ENCODE data around the gene RBM4B. TPM values are rescaled to one million over a fixed set of nuclear protein-coding genes. Genes with fewer than 3 reads are reported as not detected.
"Not testable (repeated sequence)": the region's sequence is repeated elsewhere in the genome, so short reads cannot be mapped to it uniquely, and the experiment has no call there.

Gene RBM4B, protein sequence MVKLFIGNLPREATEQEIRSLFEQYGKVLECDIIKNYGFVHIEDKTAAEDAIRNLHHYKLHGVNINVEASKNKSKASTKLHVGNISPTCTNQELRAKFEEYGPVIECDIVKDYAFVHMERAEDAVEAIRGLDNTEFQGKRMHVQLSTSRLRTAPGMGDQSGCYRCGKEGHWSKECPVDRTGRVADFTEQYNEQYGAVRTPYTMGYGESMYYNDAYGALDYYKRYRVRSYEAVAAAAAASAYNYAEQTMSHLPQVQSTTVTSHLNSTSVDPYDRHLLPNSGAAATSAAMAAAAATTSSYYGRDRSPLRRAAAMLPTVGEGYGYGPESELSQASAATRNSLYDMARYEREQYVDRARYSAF
- total RNA-seq, result 10 to 100 TPM in 4 of 6 donors, 1 to 10 TPM in 2; 7.3 to 27.2 (median 13.9) TPM

- Histone ChIP-seq H3K27me3 (no peaks in the 10 kb centered on the region), H3K27ac (peak within 1 kb of the TSS; percentile 89 to 98 (median 96)), H3K4me1 (peaks cover 32 to 51% (median 36%) of the 10 kb centered on the region in 4 donors), H3K36me3 (no peaks in the 10 kb centered on the region), H3K9me3 (no peaks in the 10 kb centered on the region), H3K4me3 (peak within 1 kb of the TSS; percentile 72 to 91 (median 82))
- DNase-seq (peak; percentile 98 to 99), ATAC-seq (ENCODE audit: low FRiP score in 2 of 2) (peak; percentile 99)
- 0 to 1% methylated on average over 20 to 60 of the region's 61 CpGs for WGBS, 2 donors
- TF ChIP-seq POLR2AphosphoS5 (IDR thresholded peaks at IDR 0.05) (peak; percentile 65 to 87), EP300 (IDR thresholded peaks at IDR 0.05) (peak in 1 of 4 donors; percentile 34), CTCF (IDR thresholded peaks at IDR 0.05) (peak in 2 of 6 experiments; percentile 24 to 34), POLR2A (IDR thresholded peaks at IDR 0.05) (peak in 3 of 4 donors; percentile 66 to 83 (median 81))
These were observed at the start of gene RBM4B for GRCh38 chr11:66677599-66678375. RBM4B (minus strand) TSS chr11:66677887; CDS start chr11:66677079, 808 bp downstream.

DNA sequence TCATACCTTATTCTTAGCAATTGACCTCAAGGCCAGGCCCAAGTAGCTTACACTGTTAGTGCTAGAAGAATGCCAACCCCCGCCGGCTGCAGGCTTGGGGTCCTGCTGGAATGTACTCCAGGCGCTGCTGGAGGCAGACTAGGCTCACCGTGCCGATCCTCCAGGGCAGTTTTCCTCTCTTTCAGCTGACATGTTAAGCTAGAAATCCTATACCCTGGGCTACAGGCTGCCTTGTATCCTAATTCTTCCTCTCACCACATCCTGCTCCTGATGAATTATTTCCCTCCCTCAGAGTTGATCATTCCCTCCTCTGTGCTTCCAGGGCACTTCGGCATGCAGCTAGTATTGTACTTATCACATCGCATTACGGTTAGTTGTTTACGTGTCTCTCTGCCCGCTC, 48.0 kb upstream of the RBM4B start:
- H3K4me1 ChIP-seq, result peaks cover 11 to 17% (median 13%) of the 10 kb centered on the region in 4 donors
- peaks cover 0 to 20% (median 7%) of the 10 kb centered on the region in 4 donors for H3K27me3 ChIP-seq
- DNase-seq, result no peak
- no peaks in the 10 kb centered on the region for H3K9me3 ChIP-seq
- TF ChIP-seq CTCF (IDR thresholded peaks at IDR 0.05) (no peak), POLR2A (IDR thresholded peaks at IDR 0.05) (no peak), POLR2AphosphoS5 (IDR thresholded peaks at IDR 0.05) (no peak), EP300 (IDR thresholded peaks at IDR 0.05) (no peak)
- no peaks in the 10 kb centered on the region for H3K36me3 ChIP-seq
- 56 to 60% methylated on average over 10 of the region's 10 CpGs for WGBS, 2 donors
- no peak for ATAC-seq (ENCODE audit: low FRiP score in 2 of 2)
- H3K4me3 ChIP-seq, result no peak overlapping the region
- no peak overlapping the region for H3K27ac ChIP-seq

GRCh38 chr11:66725114-66725513, 47.4 kb upstream of the RBM4B start:
- TF ChIP-seq EP300 (IDR thresholded peaks at IDR 0.05) (no peak), POLR2A (IDR thresholded peaks at IDR 0.05) (no peak), POLR2AphosphoS5 (IDR thresholded peaks at IDR 0.05) (no peak), CTCF (IDR thresholded peaks at IDR 0.05) (no peak)
- WGBS, 2 donors, result 100% methylated on average over 1 of the region's 1 CpG
- Histone ChIP-seq H3K27ac (no peak overlapping the region), H3K4me1 (peaks cover 11 to 17% (median 13%) of the 10 kb centered on the region in 4 donors), H3K27me3 (peaks cover 0 to 20% (median 7%) of the 10 kb centered on the region in 4 donors), H3K9me3 (no peaks in the 10 kb centered on the region), H3K4me3 (no peak overlapping the region), H3K36me3 (no peaks in the 10 kb centered on the region)
- DNase-seq, result no peak
- ATAC-seq (ENCODE audit: low FRiP score in 2 of 2), result no peak

DNA sequence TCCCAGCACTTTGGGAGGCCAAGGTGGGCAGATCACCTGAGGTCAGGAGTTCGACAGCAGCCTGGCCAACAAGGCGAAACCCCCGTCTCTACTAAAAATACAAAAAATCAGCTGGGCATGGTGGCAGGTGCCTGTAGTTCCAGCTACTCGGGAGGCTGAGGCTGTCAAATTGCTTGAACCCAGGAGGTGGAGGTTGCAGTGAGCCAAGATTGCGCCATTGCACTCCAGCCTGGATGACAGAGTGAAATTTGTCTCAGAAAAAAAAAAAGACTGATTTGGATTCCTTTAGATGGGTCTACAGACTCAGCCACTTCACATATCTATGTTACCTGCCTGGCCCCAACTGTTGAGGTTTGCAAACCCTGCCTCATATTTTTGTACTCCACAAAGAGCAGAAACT, 46.5 kb upstream of the RBM4B start:
- not testable (repeated sequence) for ATAC-seq (ENCODE audit: low FRiP score in 2 of 2); H3K27ac ChIP-seq; DNase-seq; H3K9me3 ChIP-seq; H3K4me3 ChIP-seq; H3K36me3 ChIP-seq
- Histone ChIP-seq H3K4me1 (peaks cover 11 to 17% (median 13%) of the 10 kb centered on the region in 4 donors), H3K27me3 (peaks cover 0 to 20% (median 7%) of the 10 kb centered on the region in 4 donors)
- WGBS, 2 donors, result 79 to 88% methylated on average over 5 of the region's 5 CpGs

- no peak for ATAC-seq (ENCODE audit: low FRiP score in 2 of 2)
- Histone ChIP-seq H3K4me3 (no peak overlapping the region), H3K4me1 (peaks cover 10 to 16% (median 11%) of the 10 kb centered on the region in 4 donors), H3K36me3 (no peaks in the 10 kb centered on the region), H3K27ac (no peak overlapping the region), H3K9me3 (no peaks in the 10 kb centered on the region), H3K27me3 (peaks cover 0 to 19% (median 7%) of the 10 kb centered on the region in 4 donors)
- TF ChIP-seq POLR2AphosphoS5 (IDR thresholded peaks at IDR 0.05) (no peak), POLR2A (IDR thresholded peaks at IDR 0.05) (no peak), EP300 (IDR thresholded peaks at IDR 0.05) (no peak), CTCF (IDR thresholded peaks at IDR 0.05) (no peak)
- WGBS, 2 donors, result 80 to 92% methylated on average over 5 of the region's 5 CpGs
- DNase-seq, result no peak
These were observed 46.0 kb upstream of the RBM4B start for GRCh38 chr11:66723693-66724092.

Data from upper lobe of left lung (tissue), 6 donors.